Measurements from ENCODE around the gene MYOZ1.

GRCh38 chr10:73655990-73656298 lies 14.7 kb upstream of the MYOZ1 start, which contains the start of gene SYNPO2L:
- TF ChIP-seq CTCF (IDR thresholded peaks at IDR 0.05) (no peak), EZH2 (IDR thresholded peaks at IDR 0.05; ENCODE audit: borderline replicate concordance, insufficient read depth, low read depth, low read length, poor library complexity, severe bottlenecking) (no peak)

All from B cell (primary cell).